ENCODE measurements around the gene LRRFIP1.

- TF ChIP-seq, protein P1, sequence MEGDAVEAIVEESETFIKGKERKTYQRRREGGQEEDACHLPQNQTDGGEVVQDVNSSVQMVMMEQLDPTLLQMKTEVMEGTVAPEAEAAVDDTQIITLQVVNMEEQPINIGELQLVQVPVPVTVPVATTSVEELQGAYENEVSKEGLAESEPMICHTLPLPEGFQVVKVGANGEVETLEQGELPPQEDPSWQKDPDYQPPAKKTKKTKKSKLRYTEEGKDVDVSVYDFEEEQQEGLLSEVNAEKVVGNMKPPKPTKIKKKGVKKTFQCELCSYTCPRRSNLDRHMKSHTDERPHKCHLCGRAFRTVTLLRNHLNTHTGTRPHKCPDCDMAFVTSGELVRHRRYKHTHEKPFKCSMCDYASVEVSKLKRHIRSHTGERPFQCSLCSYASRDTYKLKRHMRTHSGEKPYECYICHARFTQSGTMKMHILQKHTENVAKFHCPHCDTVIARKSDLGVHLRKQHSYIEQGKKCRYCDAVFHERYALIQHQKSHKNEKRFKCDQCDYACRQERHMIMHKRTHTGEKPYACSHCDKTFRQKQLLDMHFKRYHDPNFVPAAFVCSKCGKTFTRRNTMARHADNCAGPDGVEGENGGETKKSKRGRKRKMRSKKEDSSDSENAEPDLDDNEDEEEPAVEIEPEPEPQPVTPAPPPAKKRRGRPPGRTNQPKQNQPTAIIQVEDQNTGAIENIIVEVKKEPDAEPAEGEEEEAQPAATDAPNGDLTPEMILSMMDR (IDR thresholded peaks at IDR 0.05; ENCODE audit: insufficient read depth, low read length) = peak; percentile 22
- TF ChIP-seq, protein P2, sequence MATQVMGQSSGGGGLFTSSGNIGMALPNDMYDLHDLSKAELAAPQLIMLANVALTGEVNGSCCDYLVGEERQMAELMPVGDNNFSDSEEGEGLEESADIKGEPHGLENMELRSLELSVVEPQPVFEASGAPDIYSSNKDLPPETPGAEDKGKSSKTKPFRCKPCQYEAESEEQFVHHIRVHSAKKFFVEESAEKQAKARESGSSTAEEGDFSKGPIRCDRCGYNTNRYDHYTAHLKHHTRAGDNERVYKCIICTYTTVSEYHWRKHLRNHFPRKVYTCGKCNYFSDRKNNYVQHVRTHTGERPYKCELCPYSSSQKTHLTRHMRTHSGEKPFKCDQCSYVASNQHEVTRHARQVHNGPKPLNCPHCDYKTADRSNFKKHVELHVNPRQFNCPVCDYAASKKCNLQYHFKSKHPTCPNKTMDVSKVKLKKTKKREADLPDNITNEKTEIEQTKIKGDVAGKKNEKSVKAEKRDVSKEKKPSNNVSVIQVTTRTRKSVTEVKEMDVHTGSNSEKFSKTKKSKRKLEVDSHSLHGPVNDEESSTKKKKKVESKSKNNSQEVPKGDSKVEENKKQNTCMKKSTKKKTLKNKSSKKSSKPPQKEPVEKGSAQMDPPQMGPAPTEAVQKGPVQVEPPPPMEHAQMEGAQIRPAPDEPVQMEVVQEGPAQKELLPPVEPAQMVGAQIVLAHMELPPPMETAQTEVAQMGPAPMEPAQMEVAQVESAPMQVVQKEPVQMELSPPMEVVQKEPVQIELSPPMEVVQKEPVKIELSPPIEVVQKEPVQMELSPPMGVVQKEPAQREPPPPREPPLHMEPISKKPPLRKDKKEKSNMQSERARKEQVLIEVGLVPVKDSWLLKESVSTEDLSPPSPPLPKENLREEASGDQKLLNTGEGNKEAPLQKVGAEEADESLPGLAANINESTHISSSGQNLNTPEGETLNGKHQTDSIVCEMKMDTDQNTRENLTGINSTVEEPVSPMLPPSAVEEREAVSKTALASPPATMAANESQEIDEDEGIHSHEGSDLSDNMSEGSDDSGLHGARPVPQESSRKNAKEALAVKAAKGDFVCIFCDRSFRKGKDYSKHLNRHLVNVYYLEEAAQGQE (IDR thresholded peaks at IDR 0.05; ENCODE audit: insufficient replicate concordance, low read depth) = no peak
- TF ChIP-seq POLR2AphosphoS5 (IDR thresholded peaks at IDR 0.05; ENCODE audit: low read depth) (no peak), SPI1 (IDR thresholded peaks at IDR 0.05; ENCODE audit: borderline replicate concordance, low read depth) (no peak), GABPA (IDR thresholded peaks at IDR 0.05; ENCODE audit: low read depth) (no peak)
Observed at GRCh38 chr2:237694415-237695194, 67.2 kb downstream of the LRRFIP1 start.
